ENCODE measurements around the gene RAD51B. TPM values are rescaled to one million over a fixed set of nuclear protein-coding genes. Genes with fewer than 3 reads are reported as not detected.

The RAD51B gene
- total RNA-seq, 1 experiment from 2014 or later = 20.0 TPM

DNA sequence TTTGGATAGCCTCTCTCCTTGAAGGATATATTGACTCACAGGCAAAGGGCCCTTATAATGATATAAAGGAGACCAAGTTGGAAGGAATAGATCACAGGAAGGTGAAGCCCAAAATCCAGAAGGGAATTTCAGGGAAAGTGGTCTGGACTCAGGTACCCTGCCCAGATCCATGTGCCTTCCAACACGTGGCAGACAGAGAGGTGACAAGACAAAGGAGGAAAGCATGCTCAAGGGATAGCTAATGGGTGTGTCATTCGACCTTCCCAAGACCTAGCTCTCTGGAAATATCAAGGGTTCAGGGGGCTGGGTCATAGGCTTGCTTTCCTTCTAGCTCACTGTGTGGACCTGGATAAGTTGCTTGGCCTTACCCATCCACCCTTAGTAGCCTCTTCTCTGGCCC lies 759.0 kb downstream of the RAD51B start:
- Histone ChIP-seq H3K4me2 (ENCODE audit: low read length) (peak overlapping the region; percentile 57), H3K79me2 (ENCODE audit: insufficient read depth, low read length) (no peaks in the 10 kb centered on the region), H4K20me1 (ENCODE audit: insufficient read depth) (no peaks in the 10 kb centered on the region), H3K4me1 (ENCODE audit: control insufficient read depth in 1 of 2, insufficient read depth in 2 of 2, low read length in 2 of 2) (peaks cover 67 to 70% of the 10 kb centered on the region in 2 experiments), H3K36me3 (ENCODE audit: control insufficient read depth in 1 of 2, insufficient read depth in 2 of 2, low read length in 2 of 2) (no peaks in the 10 kb centered on the region), H3K9me3 (ENCODE audit: control insufficient read depth in 1 of 2, insufficient read depth in 1 of 2, low read depth in 1 of 2, low read length in 2 of 2) (no peaks in the 10 kb centered on the region), H3K9ac (ENCODE audit: low read length) (peak overlapping the region; percentile 32; the same call in 1 of the 2 replicates), H3K27ac (ENCODE audit: low read depth, low read length) (peak overlapping the region; percentile 83; the same call in 1 of the 2 replicates), H3K4me3 (replicated peaks in 1 of 2; ENCODE audit: low read depth in 1 of 2, low read length in 2 of 2) (no peak overlapping the region), H2AFZ (ENCODE audit: low read depth, low read length, poor library complexity, severe bottlenecking) (no peak overlapping the region), H3K27me3 (ENCODE audit: insufficient read depth, low read length) (no peaks in the 10 kb centered on the region), H3K9me2 (ENCODE audit: insufficient read depth) (no peaks in the 10 kb centered on the region)
- ATAC-seq = no peak
- RAD21 ChIA-PET (ENCODE audit: low non-redundant PET in 1 of 2, low total read pairs in 2 of 2, uncharacterized antibody in 2 of 2, unreplicated experiment in 2 of 2) = no interaction called here
- POLR2A ChIA-PET = interaction anchor here (1.1 kb wide), 1 partner anchor 31 kb away, joined by 3 read pairs; no protein-coding TSS in a partner anchor
- CTCF ChIA-PET = no interaction called here
- DNase-seq (ENCODE audit: low read depth, low spot score) = no peak
- intact Hi-C loops (cut with micrococcal nuclease) = no loop called here
- no TSS peak for BruUV-seq (replicated peaks)
- TF ChIP-seq YY1 (IDR thresholded peaks at IDR 0.05; ENCODE audit: extremely low read depth, insufficient replicate concordance, low read depth, low read length) (no peak), FOSL1 (IDR thresholded peaks at IDR 0.05; ENCODE audit: low read depth) (no peak)
- TF ChIP-seq, protein P1, sequence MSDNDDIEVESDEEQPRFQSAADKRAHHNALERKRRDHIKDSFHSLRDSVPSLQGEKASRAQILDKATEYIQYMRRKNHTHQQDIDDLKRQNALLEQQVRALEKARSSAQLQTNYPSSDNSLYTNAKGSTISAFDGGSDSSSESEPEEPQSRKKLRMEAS (IDR thresholded peaks at IDR 0.05) = peak; percentile 57; the same call in 1 of the 2 replicates

DNA sequence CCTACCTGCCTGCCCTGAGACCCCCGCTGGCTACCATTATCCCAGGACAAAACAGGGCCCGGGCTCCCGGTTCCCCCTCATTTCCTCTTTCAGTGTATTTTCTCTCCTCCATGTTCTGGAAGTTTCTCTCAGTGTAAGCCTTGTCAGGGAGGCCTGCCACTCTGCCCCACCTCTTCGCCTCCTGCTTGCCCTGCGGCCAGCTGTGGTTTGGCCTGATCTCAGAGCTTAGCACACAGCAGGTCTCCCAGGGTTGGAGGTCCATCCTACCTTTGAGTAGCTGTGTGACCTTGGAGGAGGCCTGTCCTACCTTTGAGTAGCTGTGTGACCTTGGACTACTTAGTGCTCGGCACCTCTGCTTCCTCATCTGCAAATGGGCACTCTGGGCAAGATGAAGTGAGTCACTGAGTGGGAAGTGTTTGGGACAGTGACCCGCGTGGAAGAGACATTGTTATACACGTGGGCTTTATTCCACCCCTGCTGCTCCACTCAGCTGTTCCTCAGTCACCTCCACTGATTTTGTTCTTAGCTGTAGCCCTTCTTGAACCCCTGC lies 760.6 kb downstream of the RAD51B start:
- ATAC-seq = no peak
- intact Hi-C loops (cut with micrococcal nuclease) = no loop called here

More for the DNA sequence above, 760.6 kb downstream of the RAD51B start:
- Histone ChIP-seq H3K9me2 (ENCODE audit: insufficient read depth) (no peaks in the 10 kb centered on the region), H3K9ac (ENCODE audit: low read length) (peak overlapping the region; percentile 24; the same call in 1 of the 2 replicates), H3K79me2 (ENCODE audit: insufficient read depth, low read length) (no peaks in the 10 kb centered on the region), H4K20me1 (ENCODE audit: insufficient read depth) (no peaks in the 10 kb centered on the region), H3K9me3 (ENCODE audit: control insufficient read depth in 1 of 2, insufficient read depth in 1 of 2, low read depth in 1 of 2, low read length in 2 of 2) (no peaks in the 10 kb centered on the region), H3K4me3 (replicated peaks in 1 of 2; ENCODE audit: low read depth in 1 of 2, low read length in 2 of 2) (no peak overlapping the region), H3K4me2 (ENCODE audit: low read length) (no peak overlapping the region), H3K36me3 (ENCODE audit: control insufficient read depth in 1 of 2, insufficient read depth in 2 of 2, low read length in 2 of 2) (no peaks in the 10 kb centered on the region), H3K4me1 (ENCODE audit: control insufficient read depth in 1 of 2, insufficient read depth in 2 of 2, low read length in 2 of 2) (peaks cover 74 to 78% of the 10 kb centered on the region in 2 experiments), H3K27me3 (ENCODE audit: insufficient read depth, low read length) (no peaks in the 10 kb centered on the region), H2AFZ (ENCODE audit: low read depth, low read length, poor library complexity, severe bottlenecking) (no peak overlapping the region), H3K27ac (ENCODE audit: low read depth, low read length) (peak overlapping the region; percentile 4; the same call in 1 of the 2 replicates)
- TF ChIP-seq ZFX (IDR thresholded peaks at IDR 0.05) = peak; percentile 26; the same call in 1 of the 2 replicates
- TF ChIP-seq JUND (IDR thresholded peaks at IDR 0.05) = no peak
- TF ChIP-seq TCF7L2 (IDR thresholded peaks at IDR 0.05; ENCODE audit: borderline replicate concordance, extremely low read depth, insufficient read depth, insufficient read length) = peak; percentile 44
- no TSS peak for BruUV-seq (replicated peaks)
- DNase-seq (ENCODE audit: low read depth, low spot score) = no peak
- ChIA-PET RAD21 (ENCODE audit: low non-redundant PET in 1 of 2, low total read pairs in 2 of 2, uncharacterized antibody in 2 of 2, unreplicated experiment in 2 of 2) (no interaction called here), CTCF (no interaction called here), POLR2A (interaction anchor here (0.8 kb wide), 1 partner anchor 213 kb away, joined by 3 read pairs; the partner anchor contains the start of gene ZFP36L1)

Data from HCT116 (cell line).